GM18873 (cell line): ENCODE results near the gene ATP2B2.

Experiments used
- ATAC-seq: cut with Tn5 transposase; IDR thresholded peaks from one replicate; pipeline ENCODE4 v1.9.1; 2021; ENCODE audit warnings: mild to moderate bottlenecking, moderate library complexity, moderate number of reproducible peaks; ENCODE audit not compliant: unreplicated experiment, low FRiP score

The ATP2B2 gene

GRCh38 chr3:10408680-10409079, 96.7 kb downstream of the ATP2B2 start:
- ATAC-seq = no peak

DNA sequence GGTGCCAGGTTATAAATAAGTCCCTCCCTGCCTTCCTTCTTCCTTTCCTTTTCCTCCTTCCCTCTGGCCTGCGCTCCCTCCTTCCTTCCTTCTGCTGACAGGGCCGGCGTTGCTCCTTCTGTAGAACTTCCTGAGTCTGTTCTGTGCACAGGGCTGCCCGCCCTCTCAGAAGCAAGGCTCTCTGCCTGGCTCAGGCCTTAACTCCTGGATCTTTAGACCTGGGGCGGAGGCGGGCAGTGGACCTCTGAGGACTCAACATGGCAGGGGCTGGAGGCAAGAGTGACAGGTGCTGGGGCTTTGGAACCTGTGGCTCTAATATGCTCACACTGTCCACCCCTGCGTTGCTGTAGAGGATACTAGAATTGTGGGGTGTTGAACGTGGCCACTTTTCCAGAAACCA, 98.0 kb downstream of the ATP2B2 start:
- no peak for ATAC-seq

- no peak for ATAC-seq
These were observed 99.0 kb downstream of the ATP2B2 start for GRCh38 chr3:10406414-10406813.

- ATAC-seq = no peak
These were observed 99.6 kb downstream of the ATP2B2 start for GRCh38 chr3:10405816-10406215.

GRCh38 chr3:10404876-10405275, 100.5 kb downstream of the ATP2B2 start:
- no peak for ATAC-seq

- no peak for ATAC-seq
These were observed 101.0 kb downstream of the ATP2B2 start for GRCh38 chr3:10404377-10404776.

DNA sequence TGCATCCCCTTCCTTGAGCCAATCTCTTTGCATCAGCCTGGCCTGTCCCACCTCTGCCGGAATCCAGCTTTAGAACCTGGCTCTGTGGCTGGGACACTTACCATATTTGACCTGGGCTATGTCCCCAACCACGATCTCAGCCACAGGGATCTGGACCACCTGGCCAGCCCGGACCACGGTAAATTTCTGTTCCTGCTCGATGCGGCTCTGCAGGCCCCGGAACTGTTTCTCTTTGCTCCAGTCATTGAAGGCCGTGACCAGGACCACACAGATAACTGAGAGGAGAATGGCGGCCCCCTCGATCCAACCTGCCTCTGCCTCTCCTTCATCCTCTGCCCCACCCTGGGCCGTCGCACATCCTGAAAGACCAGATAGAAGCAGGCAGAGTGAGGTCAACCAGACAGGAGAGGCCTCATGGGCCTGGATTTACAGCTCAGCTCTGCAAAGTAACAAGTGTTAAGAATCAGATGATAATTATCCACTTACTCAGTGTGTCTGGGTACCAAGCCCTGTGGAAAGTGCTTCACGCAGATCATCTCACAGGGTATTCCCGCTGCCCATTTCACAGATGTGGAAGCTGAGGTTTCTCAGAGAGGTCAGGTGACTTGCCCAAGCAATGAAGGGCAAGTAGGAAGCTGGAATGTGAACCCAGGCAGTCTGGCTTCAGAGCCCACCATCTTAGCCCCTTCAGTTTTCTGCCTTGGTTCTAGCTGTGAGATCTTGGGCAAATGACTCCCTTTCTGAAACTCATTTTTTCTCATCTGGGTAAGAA, 103.2 kb downstream of the ATP2B2 start:
- ATAC-seq = no peak

- ATAC-seq = no peak
These were observed 104.5 kb downstream of the ATP2B2 start for GRCh38 chr3:10400749-10401495.

DNA sequence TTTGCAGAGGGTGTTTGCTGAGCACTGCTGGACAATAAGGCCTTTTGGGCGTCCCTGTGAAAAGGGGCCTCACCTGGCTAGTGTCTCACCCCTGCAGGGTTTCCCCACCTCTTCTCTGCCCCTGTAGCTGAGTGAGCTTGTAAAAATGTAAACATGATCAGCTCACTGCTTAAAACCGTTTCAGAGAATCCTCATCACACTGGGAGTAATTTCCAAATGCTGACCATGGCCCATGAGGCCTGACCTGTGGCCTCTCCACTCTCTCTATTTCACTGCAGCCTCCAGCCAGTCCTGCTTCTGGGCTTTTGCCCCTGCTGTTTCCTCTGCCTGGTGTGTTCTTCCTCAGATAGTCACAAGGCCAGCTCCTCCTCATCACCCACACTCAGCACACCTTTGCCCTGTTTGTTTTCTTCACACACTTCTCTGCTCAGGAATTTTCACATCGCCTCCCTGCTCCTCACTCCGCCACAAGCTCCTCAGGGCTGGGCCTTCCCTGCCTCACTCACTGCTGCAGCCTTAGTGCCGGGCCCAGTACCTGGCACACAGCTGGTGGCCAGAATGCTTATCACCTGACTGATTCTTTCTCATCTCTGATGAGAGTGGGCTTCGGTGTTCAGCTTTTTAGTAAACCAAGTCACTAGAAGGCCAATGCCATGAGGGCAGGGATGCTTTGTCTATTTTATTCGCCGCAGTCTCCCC, 105.2 kb downstream of the ATP2B2 start:
- no peak for ATAC-seq

DNA sequence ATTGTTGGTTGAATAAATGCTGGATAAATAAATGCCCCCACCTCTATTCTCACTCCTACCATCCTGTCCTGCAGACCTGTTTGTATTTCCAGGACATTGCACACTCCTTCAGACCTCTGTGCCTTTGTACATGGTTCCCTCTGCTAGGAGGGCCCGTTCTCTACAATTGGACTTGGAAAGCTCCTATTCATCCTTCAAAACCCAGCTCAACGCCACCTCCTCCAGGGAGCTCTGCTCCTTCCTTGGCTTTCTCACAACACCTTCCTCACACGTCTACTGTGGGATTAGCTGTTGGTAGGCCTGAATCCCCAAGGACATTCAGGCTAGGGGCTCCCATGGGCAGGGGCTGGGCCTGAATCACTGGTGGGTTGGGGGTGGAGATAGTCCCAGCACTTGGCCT, 105.8 kb downstream of the ATP2B2 start:
- ATAC-seq = no peak

- no peak for ATAC-seq
These were observed 107.0 kb downstream of the ATP2B2 start for GRCh38 chr3:10398341-10398740.

GRCh38 chr3:10397879-10398278, 107.5 kb downstream of the ATP2B2 start:
- no peak for ATAC-seq

DNA sequence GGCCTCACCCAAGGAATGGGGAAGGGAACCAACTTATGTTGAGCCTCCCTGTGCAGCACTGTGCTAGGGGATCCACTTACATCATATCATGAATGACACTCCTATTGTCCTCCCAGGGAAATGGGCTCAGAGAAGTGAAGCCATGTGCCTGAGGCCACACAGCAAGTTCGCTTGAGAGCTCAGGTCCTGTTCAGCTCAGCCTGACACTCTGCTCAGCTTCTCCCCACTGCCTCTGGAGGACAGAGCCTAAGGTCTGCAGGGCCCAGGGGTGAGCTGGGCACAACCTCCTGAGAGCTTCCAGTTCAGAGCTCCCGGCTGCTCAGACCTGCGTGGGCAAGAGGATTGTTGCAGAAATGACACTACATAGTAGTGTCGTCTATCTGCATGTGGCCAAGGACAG, 108.5 kb downstream of the ATP2B2 start:
- ATAC-seq = no peak

DNA sequence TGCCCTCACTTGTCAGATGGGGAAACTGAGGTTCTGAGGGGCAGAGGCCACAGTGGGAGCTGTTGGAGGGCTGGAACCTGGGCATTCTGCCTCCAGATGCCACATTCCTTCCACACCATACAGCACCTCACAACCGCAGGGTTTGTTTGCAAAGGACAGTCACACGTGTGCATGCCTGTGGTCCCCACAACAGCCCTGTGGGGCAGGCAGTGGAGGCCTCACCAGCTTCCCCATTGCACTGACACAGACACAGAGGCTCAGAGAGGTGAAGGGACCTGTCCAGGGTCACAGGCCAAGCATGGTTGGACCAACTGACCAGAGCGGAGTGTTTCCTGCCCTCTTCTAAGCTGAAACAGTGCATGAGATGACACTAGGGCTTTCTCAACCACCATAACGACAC, 109.3 kb downstream of the ATP2B2 start:
- ATAC-seq = no peak

- no peak for ATAC-seq
These were observed 109.7 kb downstream of the ATP2B2 start for GRCh38 chr3:10395671-10396070.

DNA sequence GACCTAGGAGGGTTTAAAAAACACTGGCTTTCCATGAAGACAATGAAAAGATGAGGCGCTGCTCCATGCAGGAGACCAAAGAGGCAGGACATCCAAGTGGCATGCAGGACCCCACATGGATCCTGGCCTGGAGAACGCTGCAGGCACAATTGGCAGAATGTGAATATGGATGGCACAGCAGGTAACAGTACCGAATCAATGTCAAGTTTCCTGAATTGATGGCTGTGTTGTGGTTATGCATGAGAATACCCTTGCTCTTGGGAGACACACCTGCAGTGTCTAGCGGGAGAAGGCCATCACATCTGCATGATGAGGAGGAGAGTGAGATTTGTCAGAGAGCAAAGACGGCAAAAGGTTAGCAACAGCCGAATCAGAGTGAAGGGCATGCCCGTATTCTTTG, 110.2 kb downstream of the ATP2B2 start:
- no peak for ATAC-seq

DNA sequence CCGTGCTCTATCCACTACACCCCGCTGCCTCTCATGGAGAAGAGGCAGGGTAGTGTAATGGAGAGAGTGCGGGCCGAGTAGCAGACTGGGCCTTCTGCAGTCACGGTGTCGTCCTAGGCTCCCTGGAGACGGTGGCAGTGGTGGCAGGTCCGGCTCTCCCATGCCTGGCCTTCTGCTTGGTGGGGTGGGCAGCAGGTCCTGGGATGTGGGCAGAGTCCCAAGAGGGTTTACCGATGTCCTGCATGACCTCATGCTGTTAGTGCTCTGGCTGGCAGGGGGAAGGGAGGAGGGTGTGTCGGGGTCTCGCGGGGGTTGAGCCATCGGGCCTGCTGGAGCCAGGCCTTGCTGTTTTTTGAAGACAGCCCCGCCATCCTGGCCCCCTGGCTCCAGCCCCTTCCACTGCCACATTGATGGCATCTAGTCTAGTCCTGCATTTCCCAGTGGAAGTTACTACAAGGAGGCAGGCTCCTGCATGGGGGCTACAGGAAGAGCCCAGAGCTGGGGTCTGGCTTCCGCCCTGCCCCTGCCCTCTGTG, 110.8 kb downstream of the ATP2B2 start:
- no peak for ATAC-seq

DNA sequence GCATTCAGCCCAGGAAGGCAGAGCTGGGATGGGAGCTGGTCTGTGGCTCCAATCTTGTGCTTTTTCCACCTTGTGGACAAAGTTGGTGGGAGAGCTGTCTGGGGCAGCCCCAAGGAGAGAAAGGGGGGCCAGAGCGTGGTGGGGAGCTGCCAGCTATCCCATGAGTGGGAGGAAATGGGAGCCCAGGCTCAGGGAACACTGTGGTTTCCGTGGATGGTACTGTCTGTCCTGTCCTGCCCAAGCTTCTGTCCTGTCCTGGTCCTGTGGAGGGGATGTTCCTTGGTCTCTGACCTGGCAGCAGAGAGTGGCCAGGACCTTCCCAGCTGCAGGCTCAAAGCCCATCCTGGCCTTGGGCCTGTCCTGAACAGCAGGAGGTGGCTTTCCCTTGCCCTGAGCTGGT, 111.9 kb downstream of the ATP2B2 start:
- no peak for ATAC-seq

GRCh38 chr3:10392906-10393461, 112.4 kb downstream of the ATP2B2 start:
- ATAC-seq = no peak

GRCh38 chr3:10392244-10392643, 113.1 kb downstream of the ATP2B2 start:
- no peak for ATAC-seq

GRCh38 chr3:10391391-10391790, 114.0 kb downstream of the ATP2B2 start:
- no peak for ATAC-seq
